Activated CD8-positive, alpha-beta memory T cell treated with anti-CD3 and anti-CD28 coated beads for 24 hours (primary cell): ENCODE data around the gene P3H4.
"Not testable (repeated sequence)": the region's sequence is repeated elsewhere in the genome, so short reads cannot be mapped to it uniquely, and the experiment has no call there.

Source experiments
- DNase-seq: peaks from one replicate; pipeline ENCODE4 v3.0.0-alpha.2; 2020

Gene P3H4

DNA sequence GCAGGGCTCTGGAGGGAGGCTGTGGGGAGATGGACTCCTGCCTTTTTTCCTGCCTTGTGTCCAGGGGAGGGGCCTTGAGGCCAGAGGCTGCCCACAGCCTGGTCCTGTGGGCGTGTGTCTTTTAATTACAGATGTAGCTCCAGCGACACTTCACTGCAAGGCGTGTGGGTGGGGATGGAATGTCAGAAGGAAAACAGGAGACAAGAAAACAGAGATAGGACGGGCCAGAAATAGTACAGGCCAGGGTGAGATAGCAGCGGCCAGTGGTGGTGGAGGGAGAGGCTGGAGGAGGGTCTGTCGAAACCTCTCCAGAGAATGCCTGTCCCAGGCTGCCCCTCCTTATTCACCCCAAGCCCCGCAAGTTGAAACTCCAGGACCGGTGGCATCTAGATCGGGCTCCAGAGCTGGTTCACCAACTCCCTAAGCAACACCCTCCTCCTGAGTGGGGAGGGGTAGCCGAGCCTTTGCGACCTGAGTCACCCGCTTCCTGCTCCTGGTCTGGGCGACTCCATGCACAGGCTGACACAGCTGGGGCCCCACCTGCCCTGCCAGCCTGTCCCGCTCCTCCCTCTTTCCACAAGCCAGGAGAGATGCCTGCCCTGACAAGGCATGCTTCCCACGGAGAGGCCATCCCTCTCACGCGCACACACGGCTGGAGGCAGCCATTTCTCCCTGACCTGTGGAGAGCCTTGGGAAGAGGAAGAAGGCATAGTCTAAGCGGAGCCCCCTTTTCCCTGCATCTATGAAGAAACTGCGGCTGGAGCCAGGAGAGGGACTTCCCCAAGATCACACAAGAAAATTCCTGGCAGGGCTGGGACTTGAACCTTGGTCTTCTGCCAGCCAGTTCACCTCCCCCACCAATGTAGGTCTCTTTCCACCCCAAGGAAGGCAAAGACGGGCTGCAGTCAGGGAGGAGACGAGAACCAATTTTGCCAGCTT lies 18.6 kb downstream of the P3H4 start:
- no peak for DNase-seq

DNA sequence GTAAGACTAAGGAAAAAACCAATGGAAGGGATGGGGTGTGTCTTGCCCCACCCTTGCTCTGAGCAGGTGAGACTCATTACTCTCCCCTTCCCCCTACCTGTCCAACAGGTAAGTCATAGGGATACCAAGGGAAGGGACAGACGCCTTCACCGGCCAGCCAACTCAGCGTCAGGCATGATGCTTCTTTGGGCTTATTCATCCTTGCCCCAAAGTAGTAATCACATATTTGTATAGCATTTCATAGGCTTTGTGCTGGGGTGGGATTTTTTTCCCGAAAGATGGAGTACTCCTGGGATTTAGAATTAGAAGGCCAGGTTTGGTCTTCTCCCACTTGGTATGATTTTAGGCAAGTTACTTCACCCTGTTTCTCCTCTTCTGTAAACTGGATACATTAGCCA lies 24.7 kb downstream of the P3H4 start:
- DNase-seq = no peak

DNA sequence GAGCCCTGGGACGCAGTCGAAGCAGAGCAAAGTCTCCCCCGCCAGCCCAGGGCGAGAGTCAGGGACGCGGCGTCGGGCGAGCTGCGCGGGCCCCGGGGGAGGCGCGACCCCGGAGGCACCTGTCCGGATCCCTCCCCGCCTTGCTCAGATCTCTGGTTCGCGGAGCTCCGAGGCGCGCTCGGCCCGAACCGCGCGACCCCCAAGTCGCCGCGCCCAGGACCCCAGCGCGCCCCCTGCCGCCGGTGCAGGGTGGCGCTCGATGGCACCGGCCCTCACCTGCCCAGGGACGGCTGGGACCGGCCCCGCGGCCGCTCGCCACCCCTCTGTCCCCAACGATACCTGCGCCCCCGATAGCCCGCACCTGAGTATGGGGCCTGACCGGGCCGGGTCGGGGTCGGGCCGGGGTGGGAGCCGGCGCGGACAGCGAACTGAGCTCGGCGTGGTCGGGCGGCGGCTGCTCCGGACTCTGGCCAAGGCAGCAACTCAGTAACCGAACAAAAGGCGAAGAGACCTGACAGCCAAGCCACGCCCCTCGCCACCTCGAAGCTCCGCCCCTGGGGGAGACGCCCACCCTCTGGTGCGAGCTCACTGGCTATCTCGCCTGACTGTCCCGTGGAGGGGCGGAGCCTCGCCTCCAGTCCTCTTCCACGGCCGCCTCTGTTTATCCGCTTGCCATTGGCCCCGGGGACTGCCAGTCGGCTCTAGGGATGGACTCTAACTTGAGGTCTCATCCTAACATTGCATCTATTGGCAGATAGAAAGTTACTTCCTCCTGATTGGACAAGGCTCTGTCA lies 25.3 kb downstream of the P3H4 start, which contains the start of gene JUP:
JUP (minus strand) TSS at position 485 of the 794 bp plus-strand sequence. CDS start 14,857 bp downstream, outside the sequence.
- peak; percentile 93 for DNase-seq

DNA sequence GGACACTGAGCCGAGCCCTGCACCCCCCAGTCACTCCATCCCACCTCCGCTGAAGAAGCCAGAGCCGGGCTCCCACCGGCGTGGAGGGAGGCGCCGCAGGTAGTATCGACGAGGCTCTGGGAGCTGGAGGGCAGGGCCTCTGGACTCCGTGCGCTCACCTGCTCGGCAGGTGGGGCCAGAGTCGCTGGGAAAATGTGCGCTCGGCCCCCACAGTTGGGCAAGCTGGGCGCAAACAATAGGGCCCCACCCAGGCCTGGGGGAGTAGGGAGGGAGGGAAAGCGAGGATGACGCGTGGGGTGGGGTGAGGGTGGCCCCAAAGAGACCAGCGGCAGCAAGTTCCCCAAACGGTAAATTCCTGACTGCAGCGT lies 25.9 kb downstream of the P3H4 start:
- no peak for DNase-seq

DNA sequence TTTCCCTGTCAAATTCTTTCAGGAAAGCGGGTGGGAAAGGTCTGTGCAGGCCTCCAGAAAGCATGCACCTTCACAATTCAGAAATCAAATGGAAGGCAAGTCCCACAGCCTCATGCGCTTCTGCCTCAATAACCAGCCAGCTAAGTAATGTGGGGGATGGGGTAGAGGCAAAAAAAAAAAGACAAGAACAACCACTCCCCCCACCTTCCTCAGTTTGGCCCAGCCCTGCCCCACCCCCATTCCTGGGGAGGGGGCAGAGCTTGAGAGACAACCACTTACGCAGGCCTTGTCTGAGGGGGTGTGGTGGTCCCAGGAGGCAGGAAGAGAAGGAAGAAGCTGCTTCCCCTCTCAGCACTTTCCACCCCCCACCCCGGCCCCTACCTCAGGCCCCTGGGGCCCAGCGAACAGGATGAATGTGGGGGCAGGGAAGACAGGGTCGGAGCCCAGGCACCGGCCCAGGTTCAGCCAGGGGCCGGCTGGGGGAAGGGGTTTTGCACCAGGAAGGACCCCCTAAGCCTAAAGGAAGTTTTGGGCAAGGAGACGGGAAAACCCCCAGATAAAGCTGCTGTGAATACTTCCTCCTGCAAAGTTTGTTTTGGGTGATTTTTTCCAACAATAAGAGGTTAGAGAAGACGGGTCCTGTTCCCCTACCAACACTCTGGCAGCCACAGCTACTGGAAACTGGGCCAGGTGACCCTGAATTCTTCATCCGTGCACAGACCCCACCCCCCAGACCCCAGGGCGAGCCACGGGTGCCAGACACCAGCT lies 26.5 kb downstream of the P3H4 start:
- DNase-seq = no peak

DNA sequence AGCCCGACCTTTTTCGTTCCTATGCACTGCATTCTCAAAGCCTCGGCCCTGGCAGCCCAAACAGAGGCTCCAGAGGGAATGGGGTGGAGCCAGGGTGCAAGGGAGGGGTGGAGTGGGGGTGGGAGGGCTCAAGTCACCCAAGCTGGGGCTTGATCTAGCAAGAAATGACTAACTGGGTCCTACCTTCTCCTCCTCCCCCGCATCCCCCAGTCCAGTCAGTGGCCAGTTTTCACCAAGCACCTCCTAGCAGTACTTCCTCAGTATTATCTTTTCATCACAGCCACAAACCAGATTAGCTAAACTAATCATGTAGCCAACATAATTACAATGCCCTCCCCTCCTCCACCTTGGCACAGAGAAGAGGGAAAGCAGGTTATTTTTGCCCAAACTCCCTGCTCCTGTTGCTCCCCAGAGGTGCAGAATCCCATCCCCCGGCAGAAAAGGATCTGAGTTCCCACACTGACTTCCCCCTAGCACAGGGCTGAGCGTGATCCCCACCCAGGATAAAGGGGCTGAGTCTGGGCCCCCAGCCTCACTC lies 27.5 kb downstream of the P3H4 start:
- DNase-seq = no peak

DNA sequence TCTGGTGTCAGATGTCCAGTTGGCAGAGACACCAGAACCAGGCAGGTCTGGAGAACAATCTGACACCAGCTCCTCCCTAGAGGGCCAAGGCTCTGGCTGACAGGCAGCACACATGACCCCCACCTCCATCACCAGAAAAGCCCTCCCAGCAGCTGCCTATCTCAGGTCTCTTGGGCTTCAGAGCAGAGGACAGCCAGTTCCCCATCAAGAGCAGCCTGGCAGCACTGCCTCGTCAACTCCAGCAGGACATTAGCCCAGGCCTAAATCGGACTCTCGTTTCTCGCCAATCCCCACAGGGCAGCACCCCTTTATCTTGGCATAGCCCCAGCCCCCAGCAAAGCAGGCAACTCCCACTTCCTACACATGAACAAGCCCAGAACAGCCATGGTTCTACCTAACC lies 29.6 kb downstream of the P3H4 start:
- no peak for DNase-seq

DNA sequence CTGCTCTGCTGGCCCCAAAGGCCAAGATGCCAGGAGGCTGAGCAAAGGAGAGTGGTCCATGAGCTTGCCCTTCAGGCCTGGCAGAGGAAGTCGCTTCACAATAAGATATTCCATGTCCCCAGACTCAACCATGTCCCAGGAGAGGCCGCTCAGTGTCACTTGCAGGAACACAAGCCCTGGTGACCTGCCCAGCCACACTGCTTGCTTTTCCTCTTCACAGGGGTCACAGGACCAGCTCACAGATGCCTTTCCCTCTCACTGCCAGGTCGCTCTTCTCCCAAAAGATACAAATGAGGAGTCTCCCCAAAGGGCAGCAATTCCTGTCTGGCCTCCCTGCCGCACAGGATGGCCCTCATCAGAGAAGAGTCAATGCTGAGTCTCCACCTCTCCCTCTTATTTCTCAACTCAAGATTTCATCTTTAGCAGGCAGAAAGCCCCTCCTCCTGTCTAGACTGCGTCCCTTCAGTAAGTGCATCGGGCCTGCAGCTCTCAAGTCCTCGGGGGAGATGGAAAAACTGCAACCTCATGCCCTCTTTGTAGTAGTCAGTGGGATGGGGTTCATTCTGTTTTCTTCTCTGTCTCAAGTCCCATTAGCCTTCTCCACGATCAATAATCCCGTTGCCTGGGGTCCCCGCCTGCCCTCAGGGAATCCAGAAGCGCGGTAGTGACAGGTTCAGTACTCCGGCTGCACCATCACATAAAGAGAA lies 30.2 kb downstream of the P3H4 start:
- DNase-seq = no peak

DNA sequence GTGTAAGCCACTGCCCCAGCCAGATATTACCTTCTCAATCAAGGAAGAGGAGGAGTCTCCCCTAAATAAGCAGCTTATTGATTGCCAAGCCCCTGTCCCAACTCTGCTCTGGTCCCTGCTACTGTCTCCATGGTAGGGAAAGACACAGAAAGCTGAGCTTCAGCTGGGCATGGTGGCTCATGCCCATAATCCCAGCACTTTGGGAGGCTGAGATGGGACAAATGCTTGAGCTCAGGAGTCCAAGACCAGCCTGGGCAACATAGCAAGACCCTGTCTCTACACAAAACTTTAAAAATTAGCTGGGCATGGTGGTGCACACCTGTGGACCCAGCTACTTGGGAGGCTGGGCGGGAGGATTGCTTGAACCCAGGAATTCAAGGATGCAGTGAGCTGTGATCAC lies 31.8 kb downstream of the P3H4 start:
- no peak for DNase-seq

DNA sequence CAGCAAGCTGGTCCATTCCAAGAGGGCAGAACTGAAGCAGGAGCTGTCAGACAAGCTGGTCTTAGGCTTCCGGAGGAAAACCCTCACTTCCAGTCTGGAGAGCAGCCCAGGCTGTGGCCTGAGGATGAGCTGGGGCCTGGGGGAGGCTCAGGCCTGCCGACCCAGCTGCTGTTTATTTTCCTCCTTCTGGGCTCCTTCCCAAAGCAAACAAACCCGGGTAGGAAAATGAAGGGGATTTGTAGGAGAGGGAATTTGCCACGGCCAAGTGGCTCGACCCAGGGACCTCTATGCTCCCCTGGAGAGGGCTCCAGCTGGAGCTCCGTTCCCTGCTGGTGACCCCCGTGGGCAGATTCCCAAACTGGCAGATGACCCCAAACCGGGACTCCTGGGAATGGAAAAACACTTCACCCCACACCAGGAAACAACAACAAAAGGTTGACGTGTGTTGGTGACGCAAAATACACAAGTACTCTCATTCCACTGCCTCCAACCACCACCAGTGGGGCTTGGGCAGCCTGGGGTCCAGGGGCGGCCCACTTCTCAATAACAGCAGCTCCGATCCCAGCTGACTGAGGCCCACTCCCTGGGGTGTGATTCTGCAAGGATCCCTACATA lies 34.1 kb downstream of the P3H4 start:
- DNase-seq = no peak

DNA sequence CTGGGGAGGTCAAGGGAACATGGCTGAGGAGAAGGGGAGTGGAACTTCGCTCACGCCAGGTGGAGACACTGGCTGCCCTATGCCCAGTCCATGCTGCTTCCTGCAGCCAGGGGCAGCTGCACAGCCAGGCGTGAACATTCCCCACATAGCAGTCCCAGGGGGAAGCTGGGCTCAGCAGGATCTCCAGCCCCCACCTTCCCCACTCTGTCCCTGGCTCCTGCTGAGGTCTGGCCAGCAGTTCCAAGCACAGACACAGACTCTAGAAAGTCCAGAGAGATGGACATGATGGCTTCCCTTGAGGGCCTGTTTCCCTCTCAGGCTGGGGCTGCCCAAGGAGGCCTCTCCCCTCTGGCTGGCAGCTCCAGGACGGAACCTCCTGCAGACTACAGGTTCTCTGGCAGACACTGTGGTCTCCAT lies 34.6 kb downstream of the P3H4 start:
- DNase-seq = no peak

DNA sequence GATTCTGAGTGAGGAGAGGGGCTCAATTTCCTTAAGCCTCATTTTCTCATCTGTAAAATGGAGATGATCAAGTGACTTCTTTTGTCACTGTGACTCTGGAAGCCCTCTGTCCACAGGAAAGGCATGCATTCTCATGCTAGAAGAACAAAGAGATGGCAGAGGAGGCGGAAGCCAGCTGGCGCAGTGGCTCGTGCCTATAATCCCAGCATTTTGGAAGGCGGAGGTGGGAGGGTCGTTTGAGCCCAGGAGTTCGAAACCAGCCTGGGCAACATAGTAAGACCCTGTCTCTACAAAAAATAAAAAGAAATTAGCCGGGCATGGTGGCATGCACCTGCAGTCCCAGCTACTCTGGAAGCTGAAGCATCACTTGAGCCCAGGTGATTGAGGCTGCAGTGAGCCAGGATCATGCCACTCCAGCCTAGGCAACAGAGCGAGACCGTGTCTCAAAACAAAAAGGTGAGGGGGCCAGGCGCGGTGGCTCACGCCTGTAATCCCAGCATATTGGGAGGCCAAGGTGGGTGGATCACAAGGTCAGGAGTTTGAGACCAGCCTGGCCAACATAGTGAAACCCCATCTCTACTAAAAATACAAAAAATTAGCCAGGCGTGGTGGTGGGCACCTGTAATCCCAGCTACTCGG lies 35.4 kb downstream of the P3H4 start:
- not testable (repeated sequence) for DNase-seq

DNA sequence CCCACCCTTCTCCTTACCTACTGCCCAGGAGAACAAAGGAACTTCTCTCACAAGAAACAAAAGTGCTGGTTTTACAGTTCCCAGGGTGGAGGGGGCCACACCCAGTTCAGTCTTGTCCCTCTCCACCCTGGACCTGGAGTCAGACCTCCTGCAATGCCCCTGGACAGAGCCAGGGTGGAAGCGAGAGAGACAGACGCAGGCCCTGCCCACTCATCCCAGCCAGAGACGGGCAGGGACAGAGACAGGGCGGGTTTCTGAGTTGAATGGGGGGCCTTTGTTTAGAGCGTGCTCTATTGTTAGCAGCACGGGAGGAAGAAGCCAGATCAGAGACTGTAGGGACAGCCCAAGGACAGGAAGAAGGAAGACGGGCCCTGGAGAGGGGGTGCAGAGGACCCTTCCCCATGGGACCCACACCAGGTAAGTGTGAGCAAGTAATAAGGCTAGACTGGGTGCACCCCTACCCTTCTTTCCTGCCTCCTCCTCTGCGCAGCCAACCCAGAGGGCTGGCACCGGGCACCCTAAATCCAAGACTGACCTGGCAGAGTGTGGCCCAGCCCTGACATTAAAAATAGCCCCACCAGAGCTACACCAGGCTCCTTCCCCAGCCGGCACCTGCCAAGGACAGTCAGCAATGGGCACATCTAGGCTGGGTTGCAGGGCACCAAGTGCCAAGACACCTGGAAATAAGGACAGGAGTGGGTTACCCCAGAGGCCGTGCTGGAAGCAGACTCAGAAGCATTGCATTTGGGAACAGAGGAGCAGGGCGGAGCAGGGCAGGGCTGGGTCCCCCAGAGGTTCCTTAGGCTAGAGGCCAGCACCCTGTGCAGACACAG lies 36.1 kb downstream of the P3H4 start:
- no peak for DNase-seq

DNA sequence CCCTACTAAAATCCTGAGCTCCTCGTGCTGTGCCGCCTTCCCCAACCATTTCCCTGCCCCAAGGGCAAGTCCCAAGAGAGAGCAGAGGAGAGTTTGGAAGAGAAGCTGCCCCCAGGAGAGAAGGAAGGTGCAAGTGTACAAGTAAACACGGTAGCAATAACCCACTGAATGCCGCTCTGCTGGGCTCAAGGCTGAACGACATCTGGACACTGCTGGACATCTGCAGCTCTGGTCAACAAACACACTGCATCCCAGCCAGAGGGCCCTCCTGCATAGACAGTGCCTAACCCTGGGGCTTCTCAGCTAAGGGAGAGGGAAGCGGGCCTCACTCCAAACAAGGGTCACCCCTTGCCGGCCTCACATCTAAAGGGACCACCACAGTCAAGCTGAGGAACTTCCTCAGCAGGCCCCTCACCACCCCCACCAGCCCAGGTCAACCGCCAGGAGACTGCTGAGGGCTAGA lies 38.0 kb downstream of the P3H4 start:
- DNase-seq = no peak

DNA sequence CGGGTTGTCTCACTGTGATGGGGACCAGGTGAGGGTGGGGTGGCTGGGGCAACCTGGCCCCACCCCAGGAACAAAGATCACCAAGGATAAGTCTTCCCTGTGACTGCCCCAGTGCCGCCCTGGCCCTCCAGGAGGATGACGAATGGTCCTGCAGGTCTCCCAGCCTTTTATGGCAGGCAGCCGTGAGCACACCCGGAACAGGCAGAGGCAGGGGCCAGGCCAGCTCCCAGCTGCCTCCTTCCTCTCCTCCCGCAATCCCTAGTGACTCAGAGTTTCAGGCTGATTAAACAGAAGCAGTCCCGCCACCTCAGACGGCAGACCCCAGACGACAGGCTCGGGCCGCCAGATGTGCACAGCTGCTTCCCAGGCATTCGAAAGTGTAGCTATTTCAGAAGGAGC lies 38.6 kb downstream of the P3H4 start:
- no peak for DNase-seq

DNA sequence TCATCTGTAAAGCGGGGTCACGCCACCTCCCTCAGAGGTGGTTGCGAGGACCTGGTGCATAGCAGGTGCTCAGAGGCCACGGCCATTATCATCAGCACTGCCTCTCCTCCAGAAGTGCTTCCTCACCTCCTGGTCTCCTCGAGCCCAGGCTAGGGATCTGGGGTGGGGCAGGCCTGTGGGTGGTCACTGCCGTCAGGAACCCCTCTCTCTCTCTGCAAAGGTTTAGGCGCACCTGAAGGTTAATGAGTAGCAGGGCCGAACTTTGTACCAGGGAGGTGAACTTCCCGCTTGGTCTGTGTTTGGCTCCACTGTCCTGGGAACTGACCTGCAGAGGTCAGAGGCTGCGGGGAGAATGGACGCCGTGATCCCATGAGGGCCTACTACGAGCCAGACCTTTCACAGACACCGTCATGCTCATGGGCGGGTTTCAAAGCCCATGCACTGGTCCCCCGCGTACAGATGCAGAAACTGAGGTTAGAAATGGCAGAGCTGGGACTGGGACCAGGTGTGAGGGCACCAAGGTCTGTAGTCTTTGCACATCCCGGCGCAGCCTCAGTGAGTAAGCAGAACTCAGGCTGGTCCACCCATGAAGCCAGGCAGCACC lies 39.1 kb downstream of the P3H4 start:
- DNase-seq = no peak

DNA sequence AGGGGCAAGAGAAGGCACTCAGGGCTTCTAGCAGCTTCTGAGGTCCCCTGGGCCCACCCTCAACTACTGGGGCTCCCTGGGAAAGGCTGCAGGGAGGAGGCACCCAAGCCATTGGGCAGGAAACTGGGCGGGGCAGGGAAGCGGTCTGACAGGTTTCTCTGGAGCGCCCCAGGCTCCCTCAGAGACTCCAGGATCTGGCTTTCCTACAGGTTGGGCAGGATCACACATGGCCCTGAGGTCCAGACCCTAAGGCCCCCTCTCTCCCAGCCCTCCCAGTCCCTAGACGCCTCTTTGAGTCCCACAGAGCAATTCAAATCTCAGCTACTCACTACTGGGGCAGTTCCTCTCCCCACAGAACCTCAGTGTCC lies 39.5 kb downstream of the P3H4 start:
- DNase-seq = no peak

DNA sequence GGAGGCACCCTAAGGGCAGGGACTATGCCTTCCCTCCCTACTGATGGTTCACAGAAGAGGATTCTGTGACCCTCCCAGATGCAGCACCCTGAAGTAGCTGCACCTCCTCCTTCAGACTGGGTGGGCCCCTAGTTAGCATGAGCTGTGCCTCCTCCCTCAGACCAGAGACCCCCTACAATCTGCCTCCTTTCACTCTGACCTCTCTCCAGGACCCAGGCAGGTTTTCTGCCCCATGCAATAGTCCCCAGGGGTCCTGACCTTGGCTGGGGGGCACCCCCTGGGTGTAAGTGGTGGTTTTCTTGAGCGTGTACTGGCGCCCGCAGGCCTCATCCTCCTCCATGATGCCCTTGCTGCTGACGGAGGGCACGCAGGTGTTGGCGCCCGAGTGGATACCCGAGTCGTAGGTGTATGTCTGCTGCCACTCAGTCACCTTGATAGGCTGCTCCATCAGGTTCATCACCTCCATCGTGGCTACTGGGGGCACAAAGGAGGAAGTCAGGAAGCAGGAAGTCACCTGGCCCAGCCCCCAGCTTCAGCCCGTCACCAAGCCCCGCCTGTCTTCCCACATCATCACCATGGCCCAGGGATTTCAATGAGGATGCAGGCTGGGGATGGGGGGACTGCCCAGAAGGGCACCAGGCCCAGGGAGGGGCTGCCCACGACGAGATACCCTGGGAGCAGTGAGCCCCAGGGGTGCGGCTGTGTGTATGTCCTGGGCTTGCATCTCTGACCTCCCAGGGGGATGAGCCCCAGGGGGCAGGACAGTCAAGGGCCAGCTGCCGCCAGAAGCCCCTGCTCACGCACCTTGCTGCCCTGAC lies 40.2 kb downstream of the P3H4 start:
- no peak for DNase-seq

DNA sequence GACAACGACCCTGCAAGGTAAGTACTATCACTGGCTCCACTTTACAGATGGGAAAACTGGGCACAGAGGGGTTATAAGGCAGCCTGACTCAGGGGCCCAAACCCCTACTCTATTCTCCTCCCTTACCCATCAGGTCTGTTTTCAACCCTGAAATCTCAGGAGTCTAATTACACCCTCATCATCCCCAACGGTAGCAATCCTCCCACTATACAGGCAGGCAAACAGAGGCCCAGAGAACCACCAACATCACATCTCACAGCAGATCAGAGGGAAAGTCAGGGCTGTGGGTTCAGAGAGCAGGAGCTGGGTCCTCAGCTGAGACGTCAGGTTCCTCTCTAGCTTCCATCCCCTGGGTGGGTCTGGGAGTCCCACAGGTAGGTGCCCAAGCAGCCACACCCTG lies 41.8 kb downstream of the P3H4 start:
- no peak for DNase-seq
